IPS-18a (cell line): ENCODE results near the gene HTT.
"Not testable (repeated sequence)": the region's sequence is repeated elsewhere in the genome, so short reads cannot be mapped to it uniquely, and the experiment has no call there.

Experiments
- H3K27ac ChIP-seq: one replicate; pipeline ENCODE4 v1.5.1; 2013; ENCODE audit warnings: low read length
- H3K27me3 ChIP-seq: one replicate; pipeline ENCODE4 v1.6.1; 2013; ENCODE audit warnings: mild to moderate bottlenecking, low read length; ENCODE audit not compliant: control insufficient read depth, insufficient read depth
- H3K36me3 ChIP-seq: one replicate; pipeline ENCODE4 v1.6.1; 2013; ENCODE audit warnings: low read depth, low read length; ENCODE audit not compliant: control insufficient read depth
- H3K4me1 ChIP-seq: one replicate; pipeline ENCODE4 v1.6.1; 2013; ENCODE audit warnings: low read depth, low read length; ENCODE audit not compliant: control insufficient read depth
- H3K4me3 ChIP-seq: one replicate; pipeline ENCODE4 v1.5.1; 2013; ENCODE audit warnings: low read length
- H3K9ac ChIP-seq: one replicate; pipeline ENCODE4 v1.6.1; 2013; ENCODE audit warnings: mild to moderate bottlenecking, low read length, moderate library complexity
- H3K9me3 ChIP-seq: one replicate; pipeline ENCODE4 v1.6.1; 2013; ENCODE audit warnings: low read depth, low read length; ENCODE audit not compliant: control insufficient read depth

Gene HTT

DNA sequence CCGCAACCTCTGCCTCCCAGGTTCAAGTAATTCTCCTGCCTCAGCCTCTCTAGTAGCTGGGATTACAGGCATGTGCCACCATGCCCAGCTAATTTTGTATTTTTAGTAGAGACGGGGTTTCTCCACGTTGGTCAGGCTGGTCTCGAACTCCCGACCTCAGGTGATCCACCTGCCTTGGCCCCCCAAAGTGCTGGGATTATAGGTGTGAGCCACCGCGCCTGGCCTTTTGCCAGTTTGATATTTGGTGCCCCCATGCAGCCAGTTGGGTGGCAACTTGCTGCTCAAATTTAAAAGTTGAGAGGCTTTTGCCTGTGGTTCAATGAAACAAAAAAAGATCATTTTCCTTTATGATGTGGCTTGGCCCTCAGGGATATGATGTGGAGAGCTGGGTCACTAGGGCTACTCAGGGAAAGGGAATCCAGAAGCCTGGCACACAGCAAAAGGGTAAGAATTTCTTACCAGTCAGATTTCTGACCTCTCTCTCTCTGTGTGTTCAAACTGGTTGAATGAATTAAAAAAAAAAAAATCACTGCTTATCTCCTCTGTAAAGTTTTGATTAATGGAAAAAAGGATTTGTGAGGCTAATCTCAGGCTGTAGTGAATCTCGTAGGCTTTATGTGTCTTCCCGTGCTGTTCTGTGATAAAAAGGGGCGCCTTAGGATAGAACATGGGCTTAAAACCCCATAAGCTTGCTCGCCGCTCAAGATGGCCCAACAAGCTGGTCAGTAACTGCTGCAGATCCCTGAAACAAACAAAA is 23.2 kb upstream of the HTT start:
- not testable (repeated sequence) for H3K27ac ChIP-seq, H3K36me3 ChIP-seq, H3K4me3 ChIP-seq, H3K9ac ChIP-seq, H3K4me1 ChIP-seq, H3K27me3 ChIP-seq
- H3K9me3 ChIP-seq = peaks cover 13% of the 10 kb centered on the region

DNA sequence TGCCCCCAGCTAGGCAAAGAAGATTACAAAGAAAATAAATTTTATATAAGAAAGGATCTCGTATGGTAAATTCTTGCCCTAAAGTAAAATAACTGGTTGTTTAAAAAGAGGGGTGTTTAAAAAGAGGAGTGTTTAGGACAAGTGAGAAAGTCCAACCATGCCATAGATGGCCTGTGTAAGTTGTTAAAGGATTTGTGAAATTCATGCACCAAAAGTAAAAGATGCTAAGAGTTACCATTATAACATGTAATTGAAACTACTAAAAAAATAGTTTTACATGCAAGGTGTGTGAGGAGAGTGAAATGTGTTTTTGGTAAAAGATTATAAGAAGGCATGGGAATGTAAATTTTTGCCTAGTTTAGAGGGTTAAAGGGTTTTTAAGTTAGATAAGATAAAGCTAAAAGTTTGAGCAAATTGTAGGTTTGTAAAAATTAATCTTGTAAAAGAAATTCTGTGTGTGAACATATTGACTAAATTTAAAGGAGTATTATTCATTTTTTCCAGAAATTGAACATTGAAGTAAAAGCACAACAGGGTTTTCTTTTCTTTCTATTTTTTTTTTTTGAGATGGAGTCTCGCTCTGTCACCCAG is 20.2 kb upstream of the HTT start:
- Histone ChIP-seq H3K27me3 (no peaks in the 10 kb centered on the region), H3K4me3 (no peak overlapping the region), H3K4me1 (no peaks in the 10 kb centered on the region), H3K9me3 (peaks cover 15% of the 10 kb centered on the region), H3K36me3 (no peaks in the 10 kb centered on the region), H3K27ac (no peak overlapping the region), H3K9ac (no peak overlapping the region)

- Histone ChIP-seq H3K4me3 (no peak overlapping the region), H3K27ac (no peak overlapping the region), H3K27me3 (no peaks in the 10 kb centered on the region), H3K9ac (no peak overlapping the region), H3K4me1 (no peaks in the 10 kb centered on the region), H3K36me3 (no peaks in the 10 kb centered on the region), H3K9me3 (peaks cover 9% of the 10 kb centered on the region)
Observed at GRCh38 chr4:3059943-3060342, 14.5 kb upstream of the HTT start.

DNA sequence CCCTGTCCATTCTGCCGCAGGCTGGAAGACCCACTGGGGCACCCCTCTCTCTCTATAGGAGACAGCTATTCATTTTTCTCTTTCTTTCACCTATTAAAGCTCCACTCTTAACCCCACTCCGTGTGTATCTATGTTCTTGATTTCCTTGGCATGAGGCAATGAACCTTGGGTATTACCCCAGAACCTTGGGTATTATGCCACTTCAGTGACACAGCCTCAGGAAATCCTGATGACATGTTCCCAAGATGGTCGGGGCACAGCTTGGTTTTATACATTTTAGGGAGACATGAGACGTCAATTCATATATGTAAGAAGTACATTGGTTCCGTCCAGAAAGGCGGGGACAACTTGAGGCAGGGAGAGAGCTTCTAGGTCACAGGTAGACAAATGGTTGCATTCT is 13.5 kb upstream of the HTT start:
- Histone ChIP-seq H3K27me3 (no peaks in the 10 kb centered on the region), H3K4me1 (no peaks in the 10 kb centered on the region), H3K9ac (no peak overlapping the region), H3K27ac (no peak overlapping the region), H3K9me3 (peaks cover 4% of the 10 kb centered on the region), H3K4me3 (no peak overlapping the region), H3K36me3 (no peaks in the 10 kb centered on the region)

DNA sequence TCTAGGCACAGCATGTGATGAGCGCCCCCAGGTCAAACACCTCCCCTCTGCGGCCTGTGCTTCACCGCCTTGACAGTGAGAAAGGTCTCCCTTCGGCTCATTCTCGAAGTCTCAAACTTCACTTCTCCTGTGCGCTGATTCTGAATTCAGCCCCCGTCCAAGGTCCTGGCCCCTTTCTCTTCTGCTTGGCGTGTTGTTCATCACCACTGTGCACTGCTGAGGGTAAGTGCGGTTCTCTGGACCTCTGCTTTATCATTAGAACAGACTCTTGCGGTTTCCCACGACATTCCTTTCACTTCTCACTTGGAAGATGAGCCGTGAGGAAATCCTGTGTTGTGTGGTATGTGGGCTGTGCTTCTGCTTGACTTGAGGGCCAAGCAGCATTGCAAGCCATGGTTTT is 12.0 kb upstream of the HTT start:
- H3K9me3 ChIP-seq = no peaks in the 10 kb centered on the region
- H3K27ac ChIP-seq = no peak overlapping the region
- H3K9ac ChIP-seq = no peak overlapping the region
- H3K4me3 ChIP-seq = no peak overlapping the region
- H3K36me3 ChIP-seq = no peaks in the 10 kb centered on the region
- H3K4me1 ChIP-seq = no peaks in the 10 kb centered on the region
- no peaks in the 10 kb centered on the region for H3K27me3 ChIP-seq

GRCh38 chr4:3065551-3065950 is 8.9 kb upstream of the HTT start:
- no peaks in the 10 kb centered on the region for H3K36me3 ChIP-seq
- no peak overlapping the region for H3K27ac ChIP-seq
- no peaks in the 10 kb centered on the region for H3K9me3 ChIP-seq
- no peaks in the 10 kb centered on the region for H3K27me3 ChIP-seq
- H3K4me1 ChIP-seq = no peaks in the 10 kb centered on the region
- no peak overlapping the region for H3K4me3 ChIP-seq
- H3K9ac ChIP-seq = no peak overlapping the region

DNA sequence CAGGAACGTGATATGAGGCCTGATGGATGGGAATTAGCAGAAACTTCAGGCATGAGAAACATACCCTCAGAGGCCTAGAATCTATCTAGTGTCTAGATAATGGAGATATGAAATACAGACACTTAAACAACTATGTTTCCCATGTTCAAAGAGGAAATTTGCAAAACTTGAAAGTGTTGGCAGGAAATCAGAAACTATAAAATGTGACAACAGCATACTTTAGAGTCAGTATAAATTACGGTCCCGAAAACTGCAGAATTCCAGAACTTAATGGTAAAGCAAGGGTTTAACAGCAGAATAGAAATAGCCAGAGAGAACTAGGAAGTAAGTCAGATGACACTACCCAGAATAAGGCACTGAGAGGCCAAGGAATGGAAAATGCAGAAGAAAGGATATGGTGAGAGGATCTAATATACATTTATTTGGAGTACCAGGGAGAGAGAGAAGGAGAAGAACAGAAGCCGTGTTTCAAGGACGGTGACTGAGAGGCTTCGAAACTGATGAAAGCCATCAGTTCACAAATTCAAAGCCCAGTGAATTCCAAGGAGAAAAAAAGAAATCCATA is 7.6 kb upstream of the HTT start:
- no peaks in the 10 kb centered on the region for H3K4me1 ChIP-seq
- H3K27me3 ChIP-seq = no peaks in the 10 kb centered on the region
- H3K9ac ChIP-seq = no peak overlapping the region
- H3K4me3 ChIP-seq = no peak overlapping the region
- H3K36me3 ChIP-seq = no peaks in the 10 kb centered on the region
- no peaks in the 10 kb centered on the region for H3K9me3 ChIP-seq
- no peak overlapping the region for H3K27ac ChIP-seq

DNA sequence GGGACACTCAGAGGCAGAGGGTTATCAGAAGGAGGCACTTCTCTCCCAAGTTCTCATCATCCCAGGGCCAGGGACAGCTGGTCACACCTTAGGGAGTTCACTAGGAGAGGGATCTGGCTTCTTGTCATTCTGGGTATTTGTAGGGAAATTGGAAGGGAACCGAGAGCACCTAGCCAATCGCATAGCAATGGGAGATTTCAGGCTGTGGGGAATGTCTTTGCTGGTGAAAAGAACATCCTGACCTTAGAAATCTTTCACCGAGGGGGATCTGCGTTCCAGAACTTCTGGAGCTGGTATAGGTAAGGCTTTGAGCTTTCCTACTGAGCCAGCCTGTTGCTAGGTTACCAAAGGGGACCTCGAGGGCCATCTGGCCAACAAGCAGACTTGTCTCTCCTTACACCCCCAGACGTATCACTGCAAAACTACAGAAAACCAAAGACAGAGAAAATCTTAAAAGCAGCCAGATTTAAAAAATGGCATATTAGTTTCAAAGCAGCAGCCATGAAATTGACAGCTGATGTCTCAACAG is 6.9 kb upstream of the HTT start:
- H3K9ac ChIP-seq = no peak overlapping the region
- no peaks in the 10 kb centered on the region for H3K36me3 ChIP-seq
- H3K4me1 ChIP-seq = no peaks in the 10 kb centered on the region
- no peak overlapping the region for H3K4me3 ChIP-seq
- H3K9me3 ChIP-seq = no peaks in the 10 kb centered on the region
- no peaks in the 10 kb centered on the region for H3K27me3 ChIP-seq
- no peak overlapping the region for H3K27ac ChIP-seq

GRCh38 chr4:3069661-3070199 is 4.8 kb upstream of the HTT start:
- H3K4me3 ChIP-seq = no peak overlapping the region

GRCh38 chr4:3070709-3071500 is 3.6 kb upstream of the HTT start:
- no peak overlapping the region for H3K9ac ChIP-seq
- H3K36me3 ChIP-seq = no peaks in the 10 kb centered on the region
- H3K9me3 ChIP-seq = no peaks in the 10 kb centered on the region
- no peak overlapping the region for H3K27ac ChIP-seq
- no peak overlapping the region for H3K4me3 ChIP-seq
- no peaks in the 10 kb centered on the region for H3K27me3 ChIP-seq
- H3K4me1 ChIP-seq = peaks cover 3% of the 10 kb centered on the region

More at GRCh38 chr4:3069661-3070199, 4.8 kb upstream of the HTT start:
- no peaks in the 10 kb centered on the region for H3K4me1 ChIP-seq
- H3K9ac ChIP-seq = no peak overlapping the region
- no peaks in the 10 kb centered on the region for H3K9me3 ChIP-seq
- no peak overlapping the region for H3K27ac ChIP-seq
- no peaks in the 10 kb centered on the region for H3K27me3 ChIP-seq
- no peaks in the 10 kb centered on the region for H3K36me3 ChIP-seq

GRCh38 chr4:3071811-3072210 is 2.7 kb upstream of the HTT start:
- no peaks in the 10 kb centered on the region for H3K36me3 ChIP-seq
- no peak overlapping the region for H3K9ac ChIP-seq
- H3K4me3 ChIP-seq = no peak overlapping the region
- H3K4me1 ChIP-seq = peaks cover 9% of the 10 kb centered on the region
- H3K27me3 ChIP-seq = no peaks in the 10 kb centered on the region
- no peak overlapping the region for H3K27ac ChIP-seq
- no peaks in the 10 kb centered on the region for H3K9me3 ChIP-seq
